ENCODE measurements around the gene BRAP.
"Not testable (repeated sequence)": the region's sequence is repeated elsewhere in the genome, so short reads cannot be mapped to it uniquely, and the experiment has no call there.

DNA sequence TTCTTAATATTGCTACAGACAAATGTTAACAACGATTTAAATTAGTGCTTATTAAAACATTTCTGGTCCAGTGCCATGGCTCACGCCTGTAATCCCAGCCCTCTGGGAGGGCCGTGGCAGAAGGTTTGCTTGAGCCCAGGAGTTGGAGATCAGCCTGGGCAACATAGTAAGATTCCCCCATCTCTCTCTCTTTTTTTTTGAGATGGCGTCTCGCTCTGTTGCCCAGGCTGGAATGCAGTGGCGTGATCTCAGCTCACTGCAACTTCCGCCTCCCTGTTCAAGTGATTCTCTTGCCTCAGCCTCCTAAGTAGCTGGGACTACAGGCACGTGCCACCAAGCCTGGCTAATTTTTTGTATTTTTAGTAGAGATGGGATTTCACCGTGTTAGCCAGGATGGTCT is 33.2 kb downstream of the BRAP start:
- TF ChIP-seq, protein P1, sequence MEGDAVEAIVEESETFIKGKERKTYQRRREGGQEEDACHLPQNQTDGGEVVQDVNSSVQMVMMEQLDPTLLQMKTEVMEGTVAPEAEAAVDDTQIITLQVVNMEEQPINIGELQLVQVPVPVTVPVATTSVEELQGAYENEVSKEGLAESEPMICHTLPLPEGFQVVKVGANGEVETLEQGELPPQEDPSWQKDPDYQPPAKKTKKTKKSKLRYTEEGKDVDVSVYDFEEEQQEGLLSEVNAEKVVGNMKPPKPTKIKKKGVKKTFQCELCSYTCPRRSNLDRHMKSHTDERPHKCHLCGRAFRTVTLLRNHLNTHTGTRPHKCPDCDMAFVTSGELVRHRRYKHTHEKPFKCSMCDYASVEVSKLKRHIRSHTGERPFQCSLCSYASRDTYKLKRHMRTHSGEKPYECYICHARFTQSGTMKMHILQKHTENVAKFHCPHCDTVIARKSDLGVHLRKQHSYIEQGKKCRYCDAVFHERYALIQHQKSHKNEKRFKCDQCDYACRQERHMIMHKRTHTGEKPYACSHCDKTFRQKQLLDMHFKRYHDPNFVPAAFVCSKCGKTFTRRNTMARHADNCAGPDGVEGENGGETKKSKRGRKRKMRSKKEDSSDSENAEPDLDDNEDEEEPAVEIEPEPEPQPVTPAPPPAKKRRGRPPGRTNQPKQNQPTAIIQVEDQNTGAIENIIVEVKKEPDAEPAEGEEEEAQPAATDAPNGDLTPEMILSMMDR (IDR thresholded peaks at IDR 0.05), result not testable (repeated sequence)
- not testable (repeated sequence) for TF ChIP-seq TAF1 (IDR thresholded peaks at IDR 0.05; ENCODE audit: borderline replicate concordance, low read depth, low read length); JUND (IDR thresholded peaks at IDR 0.05); RCOR1 (IDR thresholded peaks at IDR 0.05; ENCODE audit: low read length); EZH2phosphoT487 (IDR thresholded peaks at IDR 0.05; ENCODE audit: borderline replicate concordance, low read depth); YY1 (IDR thresholded peaks at IDR 0.05; ENCODE audit: low read depth); MXI1 (IDR thresholded peaks at IDR 0.05; ENCODE audit: low read depth, low read length)
- TF ChIP-seq, protein P2, sequence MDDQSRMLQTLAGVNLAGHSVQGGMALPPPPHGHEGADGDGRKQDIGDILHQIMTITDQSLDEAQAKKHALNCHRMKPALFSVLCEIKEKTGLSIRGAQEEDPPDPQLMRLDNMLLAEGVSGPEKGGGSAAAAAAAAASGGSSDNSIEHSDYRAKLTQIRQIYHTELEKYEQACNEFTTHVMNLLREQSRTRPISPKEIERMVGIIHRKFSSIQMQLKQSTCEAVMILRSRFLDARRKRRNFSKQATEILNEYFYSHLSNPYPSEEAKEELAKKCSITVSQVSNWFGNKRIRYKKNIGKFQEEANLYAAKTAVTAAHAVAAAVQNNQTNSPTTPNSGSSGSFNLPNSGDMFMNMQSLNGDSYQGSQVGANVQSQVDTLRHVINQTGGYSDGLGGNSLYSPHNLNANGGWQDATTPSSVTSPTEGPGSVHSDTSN (IDR thresholded peaks at IDR 0.05), result not testable (repeated sequence)
- TF ChIP-seq, protein P3, sequence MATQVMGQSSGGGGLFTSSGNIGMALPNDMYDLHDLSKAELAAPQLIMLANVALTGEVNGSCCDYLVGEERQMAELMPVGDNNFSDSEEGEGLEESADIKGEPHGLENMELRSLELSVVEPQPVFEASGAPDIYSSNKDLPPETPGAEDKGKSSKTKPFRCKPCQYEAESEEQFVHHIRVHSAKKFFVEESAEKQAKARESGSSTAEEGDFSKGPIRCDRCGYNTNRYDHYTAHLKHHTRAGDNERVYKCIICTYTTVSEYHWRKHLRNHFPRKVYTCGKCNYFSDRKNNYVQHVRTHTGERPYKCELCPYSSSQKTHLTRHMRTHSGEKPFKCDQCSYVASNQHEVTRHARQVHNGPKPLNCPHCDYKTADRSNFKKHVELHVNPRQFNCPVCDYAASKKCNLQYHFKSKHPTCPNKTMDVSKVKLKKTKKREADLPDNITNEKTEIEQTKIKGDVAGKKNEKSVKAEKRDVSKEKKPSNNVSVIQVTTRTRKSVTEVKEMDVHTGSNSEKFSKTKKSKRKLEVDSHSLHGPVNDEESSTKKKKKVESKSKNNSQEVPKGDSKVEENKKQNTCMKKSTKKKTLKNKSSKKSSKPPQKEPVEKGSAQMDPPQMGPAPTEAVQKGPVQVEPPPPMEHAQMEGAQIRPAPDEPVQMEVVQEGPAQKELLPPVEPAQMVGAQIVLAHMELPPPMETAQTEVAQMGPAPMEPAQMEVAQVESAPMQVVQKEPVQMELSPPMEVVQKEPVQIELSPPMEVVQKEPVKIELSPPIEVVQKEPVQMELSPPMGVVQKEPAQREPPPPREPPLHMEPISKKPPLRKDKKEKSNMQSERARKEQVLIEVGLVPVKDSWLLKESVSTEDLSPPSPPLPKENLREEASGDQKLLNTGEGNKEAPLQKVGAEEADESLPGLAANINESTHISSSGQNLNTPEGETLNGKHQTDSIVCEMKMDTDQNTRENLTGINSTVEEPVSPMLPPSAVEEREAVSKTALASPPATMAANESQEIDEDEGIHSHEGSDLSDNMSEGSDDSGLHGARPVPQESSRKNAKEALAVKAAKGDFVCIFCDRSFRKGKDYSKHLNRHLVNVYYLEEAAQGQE (IDR thresholded peaks at IDR 0.05; ENCODE audit: low read depth, low read length), result not testable (repeated sequence)
- TF ChIP-seq, protein P4, sequence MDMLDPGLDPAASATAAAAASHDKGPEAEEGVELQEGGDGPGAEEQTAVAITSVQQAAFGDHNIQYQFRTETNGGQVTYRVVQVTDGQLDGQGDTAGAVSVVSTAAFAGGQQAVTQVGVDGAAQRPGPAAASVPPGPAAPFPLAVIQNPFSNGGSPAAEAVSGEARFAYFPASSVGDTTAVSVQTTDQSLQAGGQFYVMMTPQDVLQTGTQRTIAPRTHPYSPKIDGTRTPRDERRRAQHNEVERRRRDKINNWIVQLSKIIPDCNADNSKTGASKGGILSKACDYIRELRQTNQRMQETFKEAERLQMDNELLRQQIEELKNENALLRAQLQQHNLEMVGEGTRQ (IDR thresholded peaks at IDR 0.05; ENCODE audit: borderline replicate concordance, low read depth, low read length), result not testable (repeated sequence)
